ENCODE results near the gene CLSTN2.

- no peak for TF ChIP-seq CTCF (tag by site-specific recombination; IDR thresholded peaks at IDR 0.05)
- no peak for TF ChIP-seq ZNF174 (tag by site-specific recombination; IDR thresholded peaks at IDR 0.05)
These were observed 633.1 kb downstream of the CLSTN2 start for GRCh38 chr3:140568131-140568530.

Measured in HEK293 (cell line).